Measurements from ENCODE around the gene LGALS12.
"Not testable (repeated sequence)": the region's sequence is repeated elsewhere in the genome, so short reads cannot be mapped to it uniquely, and the experiment has no call there.

The LGALS12 gene

GRCh38 chr11:63543711-63544110, 37.8 kb downstream of the LGALS12 start:
- H3K9me3 ChIP-seq (ENCODE audit: control insufficient read depth, low read length) = no peaks in the 10 kb centered on the region
- no peak overlapping the region for H3K27ac ChIP-seq (ENCODE audit: insufficient read depth, low read depth, low read length, poor library complexity, severe bottlenecking)
- no peaks in the 10 kb centered on the region for H3K4me1 ChIP-seq (ENCODE audit: control insufficient read depth, insufficient read depth, low read length)
- H3K27me3 ChIP-seq (ENCODE audit: control insufficient read depth, insufficient read depth, low read length, poor library complexity, severe bottlenecking) = no peaks in the 10 kb centered on the region
- WGBS, 2 experiments = 94 to 96% methylated on average over 2 of the region's 2 CpGs
- no peaks in the 10 kb centered on the region for H3K36me3 ChIP-seq (ENCODE audit: control insufficient read depth, insufficient read depth, low read length)
- H3K4me3 ChIP-seq (ENCODE audit: insufficient read depth, low read depth, low read length) = no peak overlapping the region

- H3K27me3 ChIP-seq (ENCODE audit: control insufficient read depth, insufficient read depth, low read length, poor library complexity, severe bottlenecking) = no peaks in the 10 kb centered on the region
- no peaks in the 10 kb centered on the region for H3K36me3 ChIP-seq (ENCODE audit: control insufficient read depth, insufficient read depth, low read length)
- H3K4me3 ChIP-seq (ENCODE audit: insufficient read depth, low read depth, low read length) = no peak overlapping the region
- no peaks in the 10 kb centered on the region for H3K9me3 ChIP-seq (ENCODE audit: control insufficient read depth, low read length)
- 86 to 90% methylated on average over 1 of the region's 1 CpG for whole genome bisulfite sequencing, 2 experiments
- no peaks in the 10 kb centered on the region for H3K4me1 ChIP-seq (ENCODE audit: control insufficient read depth, insufficient read depth, low read length)
- no peak overlapping the region for H3K27ac ChIP-seq (ENCODE audit: insufficient read depth, low read depth, low read length, poor library complexity, severe bottlenecking)
Observed at GRCh38 chr11:63547061-63547460, 41.2 kb downstream of the LGALS12 start.

- Histone ChIP-seq H3K4me1 (ENCODE audit: control insufficient read depth, insufficient read depth, low read length) (no peaks in the 10 kb centered on the region), H3K27me3 (ENCODE audit: control insufficient read depth, insufficient read depth, low read length, poor library complexity, severe bottlenecking) (no peaks in the 10 kb centered on the region), H3K36me3 (ENCODE audit: control insufficient read depth, insufficient read depth, low read length) (no peaks in the 10 kb centered on the region), H3K27ac (ENCODE audit: insufficient read depth, low read depth, low read length, poor library complexity, severe bottlenecking) (no peak overlapping the region), H3K4me3 (ENCODE audit: insufficient read depth, low read depth, low read length) (no peak overlapping the region), H3K9me3 (ENCODE audit: control insufficient read depth, low read length) (no peaks in the 10 kb centered on the region)
- WGBS, 2 experiments = 91% methylated on average over 4 of the region's 4 CpGs
Observed at GRCh38 chr11:63548178-63548577, 42.3 kb downstream of the LGALS12 start.

- Histone ChIP-seq H3K4me3 (ENCODE audit: insufficient read depth, low read depth, low read length) (no peak overlapping the region), H3K9me3 (ENCODE audit: control insufficient read depth, low read length) (no peaks in the 10 kb centered on the region), H3K27me3 (ENCODE audit: control insufficient read depth, insufficient read depth, low read length, poor library complexity, severe bottlenecking) (no peaks in the 10 kb centered on the region), H3K27ac (ENCODE audit: insufficient read depth, low read depth, low read length, poor library complexity, severe bottlenecking) (no peak overlapping the region), H3K4me1 (ENCODE audit: control insufficient read depth, insufficient read depth, low read length) (no peaks in the 10 kb centered on the region), H3K36me3 (ENCODE audit: control insufficient read depth, insufficient read depth, low read length) (no peaks in the 10 kb centered on the region)
- WGBS, 2 experiments = 94 to 96% methylated on average over 4 of the region's 4 CpGs
Observed at GRCh38 chr11:63549411-63549810, 43.5 kb downstream of the LGALS12 start.

- 88 to 90% methylated on average over 30 to 31 of the region's 31 CpGs for WGBS, 2 experiments
- not testable (repeated sequence) for H3K4me3 ChIP-seq (ENCODE audit: insufficient read depth, low read depth, low read length); H3K27me3 ChIP-seq (ENCODE audit: control insufficient read depth, insufficient read depth, low read length, poor library complexity, severe bottlenecking); H3K36me3 ChIP-seq (ENCODE audit: control insufficient read depth, insufficient read depth, low read length); H3K4me1 ChIP-seq (ENCODE audit: control insufficient read depth, insufficient read depth, low read length); H3K9me3 ChIP-seq (ENCODE audit: control insufficient read depth, low read length); H3K27ac ChIP-seq (ENCODE audit: insufficient read depth, low read depth, low read length, poor library complexity, severe bottlenecking)
Observed at GRCh38 chr11:63550156-63550700, 44.3 kb downstream of the LGALS12 start.

- H3K4me1 ChIP-seq (ENCODE audit: control insufficient read depth, insufficient read depth, low read length) = no peaks in the 10 kb centered on the region
- H3K36me3 ChIP-seq (ENCODE audit: control insufficient read depth, insufficient read depth, low read length) = no peaks in the 10 kb centered on the region
- H3K9me3 ChIP-seq (ENCODE audit: control insufficient read depth, low read length) = no peaks in the 10 kb centered on the region
- H3K27me3 ChIP-seq (ENCODE audit: control insufficient read depth, insufficient read depth, low read length, poor library complexity, severe bottlenecking) = no peaks in the 10 kb centered on the region
- H3K27ac ChIP-seq (ENCODE audit: insufficient read depth, low read depth, low read length, poor library complexity, severe bottlenecking) = no peak overlapping the region
- no peak overlapping the region for H3K4me3 ChIP-seq (ENCODE audit: insufficient read depth, low read depth, low read length)
- 95% methylated on average over 27 of the region's 27 CpGs for WGBS, 2 experiments
Observed at GRCh38 chr11:63551091-63551888, 45.4 kb downstream of the LGALS12 start.

- Histone ChIP-seq H3K9me3 (ENCODE audit: control insufficient read depth, low read length) (no peaks in the 10 kb centered on the region), H3K27ac (ENCODE audit: insufficient read depth, low read depth, low read length, poor library complexity, severe bottlenecking) (no peak overlapping the region), H3K4me1 (ENCODE audit: control insufficient read depth, insufficient read depth, low read length) (no peaks in the 10 kb centered on the region), H3K36me3 (ENCODE audit: control insufficient read depth, insufficient read depth, low read length) (no peaks in the 10 kb centered on the region), H3K27me3 (ENCODE audit: control insufficient read depth, insufficient read depth, low read length, poor library complexity, severe bottlenecking) (no peaks in the 10 kb centered on the region), H3K4me3 (ENCODE audit: insufficient read depth, low read depth, low read length) (no peak overlapping the region)
- WGBS, 2 experiments = 94 to 96% methylated on average over 6 of the region's 6 CpGs
Observed at GRCh38 chr11:63551889-63552266, 46.0 kb downstream of the LGALS12 start.

- Histone ChIP-seq H3K9me3 (ENCODE audit: control insufficient read depth, low read length) (no peaks in the 10 kb centered on the region), H3K36me3 (ENCODE audit: control insufficient read depth, insufficient read depth, low read length) (no peaks in the 10 kb centered on the region), H3K27me3 (ENCODE audit: control insufficient read depth, insufficient read depth, low read length, poor library complexity, severe bottlenecking) (no peaks in the 10 kb centered on the region), H3K4me3 (ENCODE audit: insufficient read depth, low read depth, low read length) (no peak overlapping the region), H3K4me1 (ENCODE audit: control insufficient read depth, insufficient read depth, low read length) (no peaks in the 10 kb centered on the region), H3K27ac (ENCODE audit: insufficient read depth, low read depth, low read length, poor library complexity, severe bottlenecking) (no peak overlapping the region)
- 88 to 89% methylated on average over 7 of the region's 7 CpGs for WGBS, 2 experiments
Observed at GRCh38 chr11:63552921-63553320, 47.0 kb downstream of the LGALS12 start.

GRCh38 chr11:63553759-63554158, 47.9 kb downstream of the LGALS12 start:
- no peaks in the 10 kb centered on the region for H3K27me3 ChIP-seq (ENCODE audit: control insufficient read depth, insufficient read depth, low read length, poor library complexity, severe bottlenecking)
- H3K36me3 ChIP-seq (ENCODE audit: control insufficient read depth, insufficient read depth, low read length) = no peaks in the 10 kb centered on the region
- WGBS, 2 experiments = 90 to 91% methylated on average over 8 of the region's 8 CpGs

GRCh38 chr11:63554877-63555223, 49.0 kb downstream of the LGALS12 start:
- Histone ChIP-seq H3K36me3 (ENCODE audit: control insufficient read depth, insufficient read depth, low read length) (no peaks in the 10 kb centered on the region), H3K27me3 (ENCODE audit: control insufficient read depth, insufficient read depth, low read length, poor library complexity, severe bottlenecking) (no peaks in the 10 kb centered on the region), H3K4me3 (ENCODE audit: insufficient read depth, low read depth, low read length) (no peak overlapping the region), H3K4me1 (ENCODE audit: control insufficient read depth, insufficient read depth, low read length) (no peaks in the 10 kb centered on the region), H3K9me3 (ENCODE audit: control insufficient read depth, low read length) (no peaks in the 10 kb centered on the region), H3K27ac (ENCODE audit: insufficient read depth, low read depth, low read length, poor library complexity, severe bottlenecking) (no peak overlapping the region)
- 60 to 73% methylated on average over 4 of the region's 4 CpGs for WGBS, 2 experiments

More at GRCh38 chr11:63553759-63554158, 47.9 kb downstream of the LGALS12 start:
- Histone ChIP-seq H3K4me1 (ENCODE audit: control insufficient read depth, insufficient read depth, low read length) (no peaks in the 10 kb centered on the region), H3K9me3 (ENCODE audit: control insufficient read depth, low read length) (no peaks in the 10 kb centered on the region), H3K4me3 (ENCODE audit: insufficient read depth, low read depth, low read length) (no peak overlapping the region), H3K27ac (ENCODE audit: insufficient read depth, low read depth, low read length, poor library complexity, severe bottlenecking) (no peak overlapping the region)
